Kidney epithelial cell (primary cell): Measurements from ENCODE around the gene AVPI1. TPM values are rescaled to one million over a fixed set of nuclear protein-coding genes. Genes with fewer than 3 reads are reported as not detected.

Experiments used
- DNase-seq: peaks from one replicate; pipeline ENCODE4 v3.0.0-alpha.2; 2010; ENCODE audit warnings: low read depth
- H3K27me3 ChIP-seq: 2 replicates; pipeline ENCODE4 v1.6.0; 2011; ENCODE audit warnings: low read length; ENCODE audit not compliant: control insufficient read depth, insufficient read depth
- H3K36me3 ChIP-seq: 2 replicates; pipeline ENCODE4 v1.5.1; 2011; ENCODE audit warnings: low read length; ENCODE audit not compliant: control insufficient read depth, insufficient read depth
- H3K4me3 ChIP-seq: 2 replicates; pipeline ENCODE4 v1.5.1; 2011; ENCODE audit warnings: low read depth, mild to moderate bottlenecking, control low read depth, low read length
- CTCF ChIP-seq: IDR thresholded peaks from 2 replicates; pipeline ENCODE4 v1.5.1; 2011; ENCODE audit warnings: mild to moderate bottlenecking, moderate library complexity, low read length, control low read depth, inconsistent platforms; ENCODE audit not compliant: insufficient read depth, poor library complexity, severe bottlenecking
- total RNA-seq: library from RNA; depleted of rRNA; stranded (reverse); fragments of >200 nt; gene quantifications from 2 replicates; pipeline ENCODE4 v1.2.3, GENCODE V29; 2015

AVPI1 gene
- 17.2 and 18.9 TPM in 2 replicates for total RNA-seq

DNA sequence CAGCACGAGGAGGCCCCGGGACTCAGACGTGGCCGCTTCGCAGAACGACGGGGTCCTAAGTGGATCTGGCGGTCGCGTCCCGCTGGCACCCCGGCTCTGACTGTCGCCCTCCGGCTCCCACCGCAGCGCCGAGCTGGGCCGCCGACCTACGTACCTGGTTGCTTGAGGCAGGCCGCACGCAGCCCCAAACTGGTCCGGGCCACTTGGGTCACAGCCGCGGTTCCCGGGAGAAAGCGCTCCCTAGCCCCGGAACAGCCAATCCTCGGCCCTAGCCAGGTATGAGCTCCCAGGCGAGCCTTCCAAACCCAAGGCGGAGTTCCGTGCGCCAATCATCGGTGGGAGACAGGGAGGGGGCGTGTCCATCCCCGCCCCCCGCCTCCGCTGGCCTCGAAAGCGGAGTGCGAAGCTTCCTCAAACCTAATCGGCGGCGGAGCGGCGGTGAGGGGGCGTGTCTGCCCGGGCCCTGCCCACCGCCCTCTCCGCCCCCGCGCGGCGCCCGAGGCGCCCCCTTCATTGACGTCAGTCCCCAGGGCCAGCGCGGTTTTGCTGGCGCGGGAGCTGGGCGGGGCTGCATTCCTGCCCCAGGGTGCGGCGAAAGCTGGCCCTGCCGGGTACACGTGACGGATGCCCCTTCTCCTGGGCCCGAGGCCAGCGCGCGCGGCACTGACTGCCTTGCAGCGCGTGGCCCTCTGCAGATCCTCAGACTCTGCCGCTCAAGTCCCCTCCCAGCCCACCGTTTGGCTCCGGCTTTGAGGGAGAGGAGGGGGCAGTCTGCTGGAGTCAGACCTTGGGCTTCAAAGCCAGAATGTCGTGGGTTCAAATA lies at the start of gene AVPI1:
Gene AVPI1, minus strand, starts transcription at position 280 of the 823 bp plus-strand sequence. CDS start 7,336 bp downstream, outside the sequence.
- peaks cover 1% of the 10 kb centered on the region for H3K36me3 ChIP-seq
- peak within 1 kb of the TSS; percentile 78 for H3K4me3 ChIP-seq
- no peaks in the 10 kb centered on the region for H3K27me3 ChIP-seq
- peak; percentile 77 for DNase-seq
- no peak for TF ChIP-seq CTCF

GRCh38 chr10:97736403-97736901 lies 49.4 kb upstream of the AVPI1 start:
- Histone ChIP-seq H3K27me3 (no peaks in the 10 kb centered on the region), H3K36me3 (no peaks in the 10 kb centered on the region), H3K4me3 (no peak overlapping the region)
- no peak for DNase-seq
- no peak for TF ChIP-seq CTCF

- Histone ChIP-seq H3K27me3 (no peaks in the 10 kb centered on the region), H3K36me3 (no peaks in the 10 kb centered on the region), H3K4me3 (no peak overlapping the region)
- TF ChIP-seq CTCF: no peak
- DNase-seq: no peak
Observed at GRCh38 chr10:97734021-97734420, 47.0 kb upstream of the AVPI1 start.

DNA sequence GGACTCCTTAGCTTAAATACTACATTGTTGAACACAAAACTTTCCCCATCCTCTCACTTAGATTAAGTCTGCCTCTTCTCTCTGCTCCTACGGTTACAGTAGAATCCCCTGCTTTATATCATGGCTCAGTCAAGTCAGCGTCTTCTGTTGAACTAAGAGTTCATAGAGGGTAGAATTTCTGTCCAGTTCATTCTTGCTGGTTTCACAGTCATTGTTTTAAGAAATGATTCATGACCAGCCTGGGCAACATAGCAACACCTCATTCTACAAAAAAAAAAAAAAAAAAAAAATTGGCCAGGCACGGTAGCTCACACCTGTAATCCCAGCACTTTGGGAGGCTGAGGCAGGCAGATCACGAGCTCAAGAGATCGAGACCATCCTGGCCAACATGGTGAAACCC lies 46.2 kb upstream of the AVPI1 start:
- H3K4me3 ChIP-seq: no peak overlapping the region
- no peak for DNase-seq
- no peaks in the 10 kb centered on the region for H3K36me3 ChIP-seq
- no peaks in the 10 kb centered on the region for H3K27me3 ChIP-seq
- TF ChIP-seq CTCF: no peak

DNA sequence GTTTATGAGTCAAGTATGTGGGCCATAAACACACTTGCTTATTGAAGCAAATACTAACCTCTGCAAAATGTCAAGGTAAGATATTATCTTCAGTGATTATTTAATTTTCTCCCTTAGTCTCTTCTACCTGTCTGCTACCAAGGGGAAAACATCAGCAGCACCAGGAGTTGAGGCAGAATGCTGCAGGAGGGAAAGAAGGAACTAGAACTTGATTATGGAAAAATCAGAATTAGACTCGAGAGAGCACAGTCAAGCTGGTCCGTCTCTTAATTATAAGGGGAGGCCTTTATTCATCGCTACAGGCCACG lies 45.0 kb upstream of the AVPI1 start:
- H3K27me3 ChIP-seq: no peaks in the 10 kb centered on the region
- no peaks in the 10 kb centered on the region for H3K36me3 ChIP-seq
- DNase-seq: no peak
- no peak for TF ChIP-seq CTCF
- no peak overlapping the region for H3K4me3 ChIP-seq

GRCh38 chr10:97731346-97732051 lies 44.5 kb upstream of the AVPI1 start:
- no peak overlapping the region for H3K4me3 ChIP-seq
- H3K27me3 ChIP-seq: no peaks in the 10 kb centered on the region
- no peak for DNase-seq
- H3K36me3 ChIP-seq: no peaks in the 10 kb centered on the region
- TF ChIP-seq CTCF: peak; percentile 82
